Measurements from ENCODE around the gene ALDH16A1.

- TF ChIP-seq GABPA (IDR thresholded peaks at IDR 0.05; ENCODE audit: low read depth) (no peak), SPI1 (IDR thresholded peaks at IDR 0.05; ENCODE audit: borderline replicate concordance, low read depth) (no peak), POLR2AphosphoS5 (IDR thresholded peaks at IDR 0.05; ENCODE audit: low read depth) (no peak)
- TF ChIP-seq, protein P1, sequence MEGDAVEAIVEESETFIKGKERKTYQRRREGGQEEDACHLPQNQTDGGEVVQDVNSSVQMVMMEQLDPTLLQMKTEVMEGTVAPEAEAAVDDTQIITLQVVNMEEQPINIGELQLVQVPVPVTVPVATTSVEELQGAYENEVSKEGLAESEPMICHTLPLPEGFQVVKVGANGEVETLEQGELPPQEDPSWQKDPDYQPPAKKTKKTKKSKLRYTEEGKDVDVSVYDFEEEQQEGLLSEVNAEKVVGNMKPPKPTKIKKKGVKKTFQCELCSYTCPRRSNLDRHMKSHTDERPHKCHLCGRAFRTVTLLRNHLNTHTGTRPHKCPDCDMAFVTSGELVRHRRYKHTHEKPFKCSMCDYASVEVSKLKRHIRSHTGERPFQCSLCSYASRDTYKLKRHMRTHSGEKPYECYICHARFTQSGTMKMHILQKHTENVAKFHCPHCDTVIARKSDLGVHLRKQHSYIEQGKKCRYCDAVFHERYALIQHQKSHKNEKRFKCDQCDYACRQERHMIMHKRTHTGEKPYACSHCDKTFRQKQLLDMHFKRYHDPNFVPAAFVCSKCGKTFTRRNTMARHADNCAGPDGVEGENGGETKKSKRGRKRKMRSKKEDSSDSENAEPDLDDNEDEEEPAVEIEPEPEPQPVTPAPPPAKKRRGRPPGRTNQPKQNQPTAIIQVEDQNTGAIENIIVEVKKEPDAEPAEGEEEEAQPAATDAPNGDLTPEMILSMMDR (IDR thresholded peaks at IDR 0.05; ENCODE audit: insufficient read depth, low read length), result no peak
- TF ChIP-seq, protein P2, sequence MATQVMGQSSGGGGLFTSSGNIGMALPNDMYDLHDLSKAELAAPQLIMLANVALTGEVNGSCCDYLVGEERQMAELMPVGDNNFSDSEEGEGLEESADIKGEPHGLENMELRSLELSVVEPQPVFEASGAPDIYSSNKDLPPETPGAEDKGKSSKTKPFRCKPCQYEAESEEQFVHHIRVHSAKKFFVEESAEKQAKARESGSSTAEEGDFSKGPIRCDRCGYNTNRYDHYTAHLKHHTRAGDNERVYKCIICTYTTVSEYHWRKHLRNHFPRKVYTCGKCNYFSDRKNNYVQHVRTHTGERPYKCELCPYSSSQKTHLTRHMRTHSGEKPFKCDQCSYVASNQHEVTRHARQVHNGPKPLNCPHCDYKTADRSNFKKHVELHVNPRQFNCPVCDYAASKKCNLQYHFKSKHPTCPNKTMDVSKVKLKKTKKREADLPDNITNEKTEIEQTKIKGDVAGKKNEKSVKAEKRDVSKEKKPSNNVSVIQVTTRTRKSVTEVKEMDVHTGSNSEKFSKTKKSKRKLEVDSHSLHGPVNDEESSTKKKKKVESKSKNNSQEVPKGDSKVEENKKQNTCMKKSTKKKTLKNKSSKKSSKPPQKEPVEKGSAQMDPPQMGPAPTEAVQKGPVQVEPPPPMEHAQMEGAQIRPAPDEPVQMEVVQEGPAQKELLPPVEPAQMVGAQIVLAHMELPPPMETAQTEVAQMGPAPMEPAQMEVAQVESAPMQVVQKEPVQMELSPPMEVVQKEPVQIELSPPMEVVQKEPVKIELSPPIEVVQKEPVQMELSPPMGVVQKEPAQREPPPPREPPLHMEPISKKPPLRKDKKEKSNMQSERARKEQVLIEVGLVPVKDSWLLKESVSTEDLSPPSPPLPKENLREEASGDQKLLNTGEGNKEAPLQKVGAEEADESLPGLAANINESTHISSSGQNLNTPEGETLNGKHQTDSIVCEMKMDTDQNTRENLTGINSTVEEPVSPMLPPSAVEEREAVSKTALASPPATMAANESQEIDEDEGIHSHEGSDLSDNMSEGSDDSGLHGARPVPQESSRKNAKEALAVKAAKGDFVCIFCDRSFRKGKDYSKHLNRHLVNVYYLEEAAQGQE (IDR thresholded peaks at IDR 0.05; ENCODE audit: insufficient replicate concordance, low read depth), result no peak
These were observed 27.8 kb upstream of the ALDH16A1 start, which contains the start of gene GFY for GRCh38 chr19:49425178-49425577.

All from HL-60 (cell line).